ENCODE results near the gene CCSER2.

The CCSER2 gene

DNA sequence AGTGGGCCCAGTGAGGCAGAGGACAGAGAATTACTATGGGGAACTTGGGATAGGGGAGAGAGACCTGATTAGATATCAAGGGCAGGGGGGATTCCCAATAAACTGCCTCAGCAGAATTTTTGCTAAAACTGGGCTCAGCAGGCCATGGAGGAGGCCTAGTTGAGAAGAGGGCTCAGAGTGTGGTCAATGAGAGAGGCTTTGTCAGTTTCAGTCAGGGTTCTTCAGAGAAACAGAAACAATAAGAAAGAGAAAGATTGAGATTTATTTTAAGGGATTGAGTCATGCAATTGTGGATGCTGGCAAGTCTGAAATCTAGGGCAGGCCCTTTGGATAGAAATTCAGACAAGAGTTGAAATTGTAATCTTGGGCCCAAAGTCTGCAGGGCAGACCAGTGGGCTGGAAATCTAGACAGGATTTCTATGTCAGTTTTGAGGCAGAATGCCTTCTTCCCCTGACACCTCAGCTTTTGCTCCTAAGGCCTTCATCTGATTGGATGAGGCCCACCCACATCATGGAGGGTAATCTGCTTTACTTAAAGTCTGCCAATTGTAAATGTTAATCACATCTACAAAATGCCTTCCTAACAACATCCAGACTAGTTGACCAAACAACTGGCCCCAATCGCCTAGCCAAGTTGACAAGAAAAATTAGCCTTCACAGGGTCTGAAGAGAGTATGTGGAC, 33.5 kb upstream of the CCSER2 start:
- H3K4me3 ChIP-seq (ENCODE audit: insufficient read depth, low read depth, low read length, poor library complexity, severe bottlenecking), result no peak overlapping the region
- H3K9me3 ChIP-seq (ENCODE audit: control insufficient read depth, low read length), result no peaks in the 10 kb centered on the region
- H3K27me3 ChIP-seq (replicated peaks; ENCODE audit: control insufficient read depth, insufficient read depth, low read length, poor library complexity, severe bottlenecking), result no peaks in the 10 kb centered on the region
- DNase-seq, result no peak
- no peaks in the 10 kb centered on the region for H3K4me1 ChIP-seq (ENCODE audit: control insufficient read depth, insufficient read depth, low read length, poor library complexity, severe bottlenecking)
- H3K36me3 ChIP-seq (ENCODE audit: control insufficient read depth, insufficient read depth, low read length), result no peaks in the 10 kb centered on the region
- no peak overlapping the region for H3K27ac ChIP-seq (ENCODE audit: insufficient read depth, low read length, poor library complexity, severe bottlenecking)

DNA sequence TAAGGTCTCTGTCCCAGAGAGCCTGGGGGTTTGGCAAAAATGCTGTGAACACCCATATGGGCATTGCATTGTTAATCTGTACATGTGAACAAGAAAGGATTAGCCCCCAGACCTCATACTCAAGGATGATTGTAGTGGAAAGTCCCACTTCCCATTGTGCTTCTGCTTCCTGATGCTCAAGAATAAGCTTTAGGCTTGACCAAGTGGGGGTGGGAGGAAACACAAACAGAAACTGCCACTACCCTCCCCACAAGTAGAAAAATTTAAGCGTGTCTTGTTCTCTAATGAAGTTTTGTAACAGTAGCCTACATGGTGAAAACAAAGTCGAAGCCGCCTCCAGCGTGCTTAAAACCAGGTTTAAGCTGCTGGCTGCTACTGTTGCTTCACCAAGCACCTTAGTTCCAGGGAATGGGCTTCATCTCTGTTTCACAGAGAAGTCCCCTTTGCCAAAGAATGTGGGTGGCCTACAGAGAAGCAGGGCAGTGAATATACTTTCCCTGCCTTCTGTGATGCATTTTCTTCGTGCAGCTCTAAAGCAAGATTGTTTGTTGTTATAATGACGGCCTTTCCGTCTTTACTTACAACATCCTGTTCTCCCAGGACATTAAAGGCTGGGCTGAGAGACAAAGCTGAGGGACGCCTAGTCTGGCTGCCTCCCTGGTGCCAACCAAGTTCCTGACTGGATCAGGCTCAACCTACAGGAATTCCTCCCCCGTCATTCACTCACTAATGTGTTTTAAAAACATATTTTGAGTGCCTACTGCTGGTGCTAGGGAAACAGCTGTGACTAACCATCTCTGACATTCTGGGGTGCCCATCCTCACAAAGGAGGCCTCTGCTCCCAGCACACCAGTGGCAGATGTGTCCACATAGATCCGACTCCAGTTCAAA, 32.1 kb upstream of the CCSER2 start:
- H3K4me1 ChIP-seq (ENCODE audit: control insufficient read depth, insufficient read depth, low read length, poor library complexity, severe bottlenecking), result no peaks in the 10 kb centered on the region
- H3K4me3 ChIP-seq (ENCODE audit: insufficient read depth, low read depth, low read length, poor library complexity, severe bottlenecking), result no peak overlapping the region
- DNase-seq, result no peak
- no peaks in the 10 kb centered on the region for H3K9me3 ChIP-seq (ENCODE audit: control insufficient read depth, low read length)
- no peaks in the 10 kb centered on the region for H3K36me3 ChIP-seq (ENCODE audit: control insufficient read depth, insufficient read depth, low read length)
- H3K27me3 ChIP-seq (replicated peaks; ENCODE audit: control insufficient read depth, insufficient read depth, low read length, poor library complexity, severe bottlenecking), result no peaks in the 10 kb centered on the region
- no peak overlapping the region for H3K27ac ChIP-seq (ENCODE audit: insufficient read depth, low read length, poor library complexity, severe bottlenecking)

DNA sequence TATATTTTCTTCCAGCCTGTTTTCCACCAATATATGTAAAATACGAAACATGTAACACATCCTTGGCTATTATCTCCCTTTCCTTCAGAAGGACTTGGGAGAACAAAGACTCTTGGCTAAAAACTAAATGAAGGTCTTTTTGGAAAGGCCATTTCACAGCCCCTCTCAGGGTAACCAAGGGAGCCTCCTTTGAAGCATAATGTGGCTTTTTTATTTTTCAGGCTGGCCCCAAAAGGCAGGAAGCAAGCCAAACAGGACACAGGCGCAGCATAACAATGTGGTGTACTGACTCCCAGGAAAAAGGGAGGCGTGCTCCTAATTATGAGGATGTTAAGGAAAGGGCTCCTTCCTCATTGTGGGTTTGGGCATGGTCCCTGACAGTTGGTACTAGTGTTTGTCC, 30.3 kb upstream of the CCSER2 start:
- H3K27ac ChIP-seq (ENCODE audit: insufficient read depth, low read length, poor library complexity, severe bottlenecking), result no peak overlapping the region
- H3K9me3 ChIP-seq (ENCODE audit: control insufficient read depth, low read length), result no peaks in the 10 kb centered on the region
- H3K36me3 ChIP-seq (ENCODE audit: control insufficient read depth, insufficient read depth, low read length), result no peaks in the 10 kb centered on the region
- no peaks in the 10 kb centered on the region for H3K4me1 ChIP-seq (ENCODE audit: control insufficient read depth, insufficient read depth, low read length, poor library complexity, severe bottlenecking)
- no peak for DNase-seq
- H3K27me3 ChIP-seq (replicated peaks; ENCODE audit: control insufficient read depth, insufficient read depth, low read length, poor library complexity, severe bottlenecking), result no peaks in the 10 kb centered on the region
- no peak overlapping the region for H3K4me3 ChIP-seq (ENCODE audit: insufficient read depth, low read depth, low read length, poor library complexity, severe bottlenecking)

DNA sequence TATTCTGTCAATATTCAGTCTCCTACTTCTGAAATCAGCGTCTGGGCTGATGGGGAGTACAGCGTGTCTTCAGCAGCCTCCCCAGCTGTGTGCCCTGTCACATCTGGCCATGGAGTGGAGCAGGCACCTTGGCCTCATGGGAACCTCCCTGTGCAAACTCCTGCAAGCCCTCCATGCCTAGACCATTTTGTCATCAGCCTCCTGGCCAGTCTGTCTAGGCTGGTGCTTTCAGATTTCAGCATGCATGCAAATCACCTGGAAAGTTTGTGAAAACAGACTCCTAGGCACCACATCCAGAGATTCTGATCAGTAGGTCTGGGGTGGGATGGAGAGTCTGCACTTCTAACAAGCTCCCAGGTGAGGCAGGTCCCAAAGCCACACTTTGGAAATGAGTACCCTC, 26.2 kb upstream of the CCSER2 start:
- Histone ChIP-seq H3K27me3 (replicated peaks; ENCODE audit: control insufficient read depth, insufficient read depth, low read length, poor library complexity, severe bottlenecking) (no peaks in the 10 kb centered on the region), H3K27ac (ENCODE audit: insufficient read depth, low read length, poor library complexity, severe bottlenecking) (no peak overlapping the region), H3K36me3 (ENCODE audit: control insufficient read depth, insufficient read depth, low read length) (no peaks in the 10 kb centered on the region), H3K4me3 (ENCODE audit: insufficient read depth, low read depth, low read length, poor library complexity, severe bottlenecking) (no peak overlapping the region), H3K4me1 (ENCODE audit: control insufficient read depth, insufficient read depth, low read length, poor library complexity, severe bottlenecking) (no peaks in the 10 kb centered on the region), H3K9me3 (ENCODE audit: control insufficient read depth, low read length) (no peaks in the 10 kb centered on the region)
- DNase-seq, result no peak

DNA sequence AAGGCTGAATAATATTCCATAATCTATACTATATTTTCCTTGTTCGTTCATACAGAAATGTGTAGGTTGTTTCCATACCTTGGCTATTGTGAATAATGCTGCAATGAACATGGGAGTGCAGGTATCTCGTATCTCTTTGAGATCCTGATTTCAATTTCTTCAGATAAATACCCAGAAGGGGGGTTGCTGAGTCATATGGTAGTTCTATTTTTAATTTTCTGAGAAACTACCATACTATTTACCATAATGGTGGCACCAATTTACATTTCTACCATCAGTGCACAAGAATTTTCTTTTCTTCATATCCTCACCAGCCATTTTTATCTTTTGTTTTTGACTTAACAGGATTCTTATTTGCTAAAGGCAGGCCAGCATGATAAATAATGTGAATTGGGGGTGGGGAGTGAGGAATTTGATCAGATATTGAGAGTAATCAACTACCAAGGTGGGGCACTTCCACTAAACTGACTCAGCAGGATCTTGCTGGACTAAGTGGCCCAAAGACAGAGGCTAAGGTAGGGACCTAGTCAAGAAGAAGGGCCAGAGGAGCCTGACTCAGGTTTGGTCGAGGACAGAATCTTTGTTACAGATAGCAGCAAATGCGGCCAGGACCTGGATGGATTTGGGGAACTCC, 21.5 kb upstream of the CCSER2 start:
- no peak overlapping the region for H3K27ac ChIP-seq (ENCODE audit: insufficient read depth, low read length, poor library complexity, severe bottlenecking)
- no peaks in the 10 kb centered on the region for H3K9me3 ChIP-seq (ENCODE audit: control insufficient read depth, low read length)
- peaks cover 10% of the 10 kb centered on the region for H3K4me1 ChIP-seq (ENCODE audit: control insufficient read depth, insufficient read depth, low read length, poor library complexity, severe bottlenecking)
- no peak for DNase-seq
- no peaks in the 10 kb centered on the region for H3K36me3 ChIP-seq (ENCODE audit: control insufficient read depth, insufficient read depth, low read length)
- H3K4me3 ChIP-seq (ENCODE audit: insufficient read depth, low read depth, low read length, poor library complexity, severe bottlenecking), result no peak overlapping the region
- no peaks in the 10 kb centered on the region for H3K27me3 ChIP-seq (replicated peaks; ENCODE audit: control insufficient read depth, insufficient read depth, low read length, poor library complexity, severe bottlenecking)

DNA sequence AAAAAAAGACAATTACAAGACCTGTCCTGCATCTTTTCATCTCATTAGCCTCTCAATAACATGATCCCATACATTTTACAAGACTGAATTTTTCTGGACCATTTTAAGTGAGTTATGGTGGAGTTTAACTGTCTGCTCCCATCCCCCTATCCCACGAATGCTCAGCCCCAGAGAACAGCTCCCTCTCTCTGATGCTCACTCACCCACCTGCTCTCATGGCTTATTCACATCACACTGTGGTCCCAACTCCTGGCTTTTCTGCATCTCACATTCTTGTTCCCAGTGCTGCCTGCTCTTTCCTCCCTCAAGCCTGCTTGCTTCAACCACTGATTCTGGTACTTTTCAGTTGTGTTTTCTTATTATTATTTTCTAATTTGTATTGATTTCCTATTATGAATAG, 20.4 kb upstream of the CCSER2 start:
- peaks cover 10% of the 10 kb centered on the region for H3K4me1 ChIP-seq (ENCODE audit: control insufficient read depth, insufficient read depth, low read length, poor library complexity, severe bottlenecking)
- H3K36me3 ChIP-seq (ENCODE audit: control insufficient read depth, insufficient read depth, low read length), result no peaks in the 10 kb centered on the region
- no peaks in the 10 kb centered on the region for H3K9me3 ChIP-seq (ENCODE audit: control insufficient read depth, low read length)
- no peak overlapping the region for H3K27ac ChIP-seq (ENCODE audit: insufficient read depth, low read length, poor library complexity, severe bottlenecking)
- no peaks in the 10 kb centered on the region for H3K27me3 ChIP-seq (replicated peaks; ENCODE audit: control insufficient read depth, insufficient read depth, low read length, poor library complexity, severe bottlenecking)
- no peak overlapping the region for H3K4me3 ChIP-seq (ENCODE audit: insufficient read depth, low read depth, low read length, poor library complexity, severe bottlenecking)
- no peak for DNase-seq

DNA sequence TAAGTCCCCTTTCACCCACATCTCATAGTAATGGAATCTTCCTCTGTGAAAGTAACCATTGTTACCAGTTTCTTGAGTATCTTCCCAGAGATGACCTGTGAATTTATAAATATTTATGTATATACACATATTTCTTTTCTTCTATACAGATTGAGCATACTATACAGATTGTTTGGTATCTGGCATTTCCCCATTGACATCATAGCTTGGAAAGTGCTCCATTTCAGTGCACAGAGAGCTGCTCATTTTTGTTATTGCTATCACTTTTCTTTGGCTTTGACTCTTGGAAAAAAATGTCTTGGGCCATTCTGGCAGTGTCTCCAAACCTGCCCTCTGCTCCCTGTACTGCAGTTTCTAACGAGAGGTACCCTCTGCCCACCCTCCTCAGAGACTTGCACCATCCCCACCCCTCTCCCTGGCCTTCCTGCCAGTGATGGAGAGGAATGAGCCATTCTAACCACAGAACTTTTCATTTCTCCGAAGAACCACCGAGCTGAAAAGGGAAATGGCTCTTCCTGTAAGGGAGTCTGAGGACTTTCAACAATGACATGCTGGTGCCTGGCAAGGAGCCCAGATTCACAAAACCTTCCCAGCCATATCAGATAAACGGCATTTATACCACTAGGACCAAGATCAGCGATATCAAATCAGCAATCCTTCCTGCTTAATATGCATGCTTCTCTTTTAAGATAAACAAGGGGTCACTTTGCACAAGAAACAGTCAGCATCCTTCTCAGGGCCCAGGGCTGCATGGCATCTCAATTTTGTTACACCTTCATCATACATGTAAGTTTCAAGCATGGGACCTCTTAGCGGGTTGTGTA, 19.7 kb upstream of the CCSER2 start:
- peak overlapping the region; percentile 12 for H3K4me3 ChIP-seq (ENCODE audit: insufficient read depth, low read depth, low read length, poor library complexity, severe bottlenecking)
- no peaks in the 10 kb centered on the region for H3K27me3 ChIP-seq (replicated peaks; ENCODE audit: control insufficient read depth, insufficient read depth, low read length, poor library complexity, severe bottlenecking)
- H3K36me3 ChIP-seq (ENCODE audit: control insufficient read depth, insufficient read depth, low read length), result no peaks in the 10 kb centered on the region
- H3K9me3 ChIP-seq (ENCODE audit: control insufficient read depth, low read length), result no peaks in the 10 kb centered on the region
- H3K27ac ChIP-seq (ENCODE audit: insufficient read depth, low read length, poor library complexity, severe bottlenecking), result no peak overlapping the region
- no peak for DNase-seq
- H3K4me1 ChIP-seq (ENCODE audit: control insufficient read depth, insufficient read depth, low read length, poor library complexity, severe bottlenecking), result peaks cover 10% of the 10 kb centered on the region

DNA sequence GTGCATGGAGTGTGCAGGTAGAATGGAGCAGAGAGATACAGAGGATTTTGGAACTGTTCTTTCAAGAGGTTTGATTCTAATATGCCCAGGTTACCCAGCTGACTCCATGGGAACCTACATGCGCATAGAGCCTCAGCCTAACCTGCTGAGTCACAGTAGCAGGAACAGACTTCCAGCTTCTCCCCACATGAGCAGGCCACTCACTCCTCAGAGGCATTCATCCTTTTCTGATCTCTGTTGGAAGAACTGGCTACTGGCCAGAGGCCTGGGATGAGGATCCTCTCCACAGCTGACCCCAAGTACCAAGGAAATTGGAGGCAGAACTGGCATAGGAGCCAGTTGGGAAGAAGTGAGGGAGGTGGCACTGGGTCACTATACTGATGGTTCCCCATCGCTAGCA, 17.9 kb upstream of the CCSER2 start:
- H3K4me3 ChIP-seq (ENCODE audit: insufficient read depth, low read depth, low read length, poor library complexity, severe bottlenecking), result no peak overlapping the region
- H3K9me3 ChIP-seq (ENCODE audit: control insufficient read depth, low read length), result no peaks in the 10 kb centered on the region
- H3K27me3 ChIP-seq (replicated peaks; ENCODE audit: control insufficient read depth, insufficient read depth, low read length, poor library complexity, severe bottlenecking), result no peaks in the 10 kb centered on the region
- no peak overlapping the region for H3K27ac ChIP-seq (ENCODE audit: insufficient read depth, low read length, poor library complexity, severe bottlenecking)
- DNase-seq, result no peak
- H3K36me3 ChIP-seq (ENCODE audit: control insufficient read depth, insufficient read depth, low read length), result no peaks in the 10 kb centered on the region
- H3K4me1 ChIP-seq (ENCODE audit: control insufficient read depth, insufficient read depth, low read length, poor library complexity, severe bottlenecking), result peaks cover 10% of the 10 kb centered on the region

DNA sequence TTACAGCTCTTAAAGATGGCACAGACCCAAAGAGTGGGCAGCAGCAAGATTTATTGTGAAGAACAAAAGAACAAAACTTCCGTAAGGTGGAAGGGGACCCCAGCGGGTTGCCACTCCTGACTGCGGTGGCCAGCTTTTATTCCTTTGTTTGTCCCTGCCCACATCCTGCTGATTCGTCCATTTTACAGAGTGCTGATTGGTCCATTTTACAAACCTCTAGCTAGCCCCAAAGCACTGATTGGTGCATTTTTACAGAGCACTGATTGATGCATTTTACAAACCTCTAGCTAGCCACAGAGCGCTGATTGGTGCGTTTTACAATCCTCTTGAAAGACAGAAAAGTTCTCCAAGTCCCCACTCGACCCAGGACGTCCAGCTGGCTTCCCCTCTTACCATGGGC, 16.8 kb upstream of the CCSER2 start:
- Histone ChIP-seq H3K4me1 (ENCODE audit: control insufficient read depth, insufficient read depth, low read length, poor library complexity, severe bottlenecking) (peaks cover 10% of the 10 kb centered on the region), H3K27me3 (replicated peaks; ENCODE audit: control insufficient read depth, insufficient read depth, low read length, poor library complexity, severe bottlenecking) (no peaks in the 10 kb centered on the region), H3K9me3 (ENCODE audit: control insufficient read depth, low read length) (no peaks in the 10 kb centered on the region), H3K4me3 (ENCODE audit: insufficient read depth, low read depth, low read length, poor library complexity, severe bottlenecking) (no peak overlapping the region), H3K36me3 (ENCODE audit: control insufficient read depth, insufficient read depth, low read length) (no peaks in the 10 kb centered on the region), H3K27ac (ENCODE audit: insufficient read depth, low read length, poor library complexity, severe bottlenecking) (no peak overlapping the region)
- no peak for DNase-seq
